SH-SY5Y (cell line): Measurements from ENCODE around the gene CFAP97.
A peak's percentile ranks its signal among the peaks of the same experiment; 100 is the strongest.

Source experiments
- GATA2 ChIP-seq: IDR thresholded peaks from 2 replicates; pipeline ENCODE4 v1.6.1; 2011; ENCODE audit warnings: mild to moderate bottlenecking, low read depth, low read length
- GATA3 ChIP-seq: IDR thresholded peaks from 2 replicates; pipeline ENCODE4 v1.6.1; 2011; ENCODE audit warnings: low read depth, mild to moderate bottlenecking, low read length, moderate library complexity

Gene CFAP97

GRCh38 chr4:185203486-185204237, at the start of gene CFAP97:
CFAP97 (minus strand) TSS chr4:185204000; CDS start chr4:185191196, 12,804 bp downstream.
- no peak for TF ChIP-seq GATA3
- TF ChIP-seq GATA2, result no peak

GRCh38 chr4:185249105-185249504, 45.3 kb upstream of the CFAP97 start:
- no peak for TF ChIP-seq GATA3
- no peak for TF ChIP-seq GATA2

GRCh38 chr4:185248393-185249039, 44.7 kb upstream of the CFAP97 start:
- TF ChIP-seq GATA3 (no peak), GATA2 (no peak)

DNA sequence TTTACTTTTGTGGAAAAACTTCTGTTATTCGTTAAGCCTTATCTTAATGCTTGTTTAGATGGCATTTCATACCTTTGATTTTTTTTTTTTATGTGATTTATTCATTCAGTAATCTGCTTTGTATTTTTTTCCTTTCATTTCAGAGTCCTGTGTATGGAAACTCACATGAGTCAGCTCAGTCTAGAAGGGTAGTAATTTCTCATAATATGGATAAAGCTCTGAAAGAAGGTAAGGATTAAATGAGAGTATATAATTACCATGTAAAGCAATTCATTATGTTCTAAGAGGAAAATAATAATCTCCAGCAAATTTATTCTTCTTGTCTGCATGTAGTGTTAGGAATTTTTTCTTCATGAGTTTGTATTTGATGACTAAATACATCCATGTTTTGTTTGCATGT, 43.4 kb upstream of the CFAP97 start:
- TF ChIP-seq GATA2 (no peak), GATA3 (no peak)

GRCh38 chr4:185246453-185246852, 42.7 kb upstream of the CFAP97 start:
- TF ChIP-seq GATA3, result no peak
- TF ChIP-seq GATA2, result no peak

DNA sequence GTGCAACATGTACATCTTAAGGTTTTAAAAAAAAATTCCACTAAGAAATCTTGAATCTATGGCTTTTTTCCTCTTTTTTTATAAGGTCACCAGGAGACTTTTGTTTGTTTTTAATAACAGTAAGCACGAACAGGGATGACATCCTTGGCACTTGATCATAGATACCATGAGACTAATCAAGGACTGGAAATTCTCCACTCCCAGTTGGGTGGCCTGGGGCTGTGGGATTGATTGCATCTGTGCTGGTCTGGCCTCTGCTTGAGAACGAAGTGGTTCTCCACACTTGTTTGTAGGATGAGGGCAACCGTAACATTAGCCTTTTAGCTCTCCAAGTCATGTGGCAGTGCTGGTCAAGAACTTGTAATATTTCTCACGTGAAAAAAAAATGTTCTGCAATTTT, 41.0 kb upstream of the CFAP97 start:
- TF ChIP-seq GATA2, result peak; percentile 88
- peak; percentile 47 for TF ChIP-seq GATA3

DNA sequence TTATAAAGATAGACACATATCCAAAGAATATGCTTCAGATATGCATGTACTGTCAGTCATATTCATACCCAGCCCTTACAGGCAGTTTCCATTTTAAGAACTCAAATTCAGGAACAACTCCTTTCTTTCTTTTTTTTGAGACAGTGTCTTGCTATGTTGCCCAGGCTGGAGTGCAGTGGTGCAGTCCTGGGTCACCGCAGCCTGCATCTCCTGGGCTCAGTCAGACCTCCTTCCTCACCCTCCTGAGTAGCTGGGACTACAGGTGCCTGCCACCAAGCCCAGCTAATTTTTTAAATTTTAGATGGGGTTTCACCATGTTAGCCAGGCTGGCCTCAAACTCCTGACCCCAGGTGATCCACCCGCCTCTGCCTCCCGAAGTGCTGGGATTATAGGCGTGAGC, 40.1 kb upstream of the CFAP97 start:
- no peak for TF ChIP-seq GATA2
- TF ChIP-seq GATA3, result no peak

DNA sequence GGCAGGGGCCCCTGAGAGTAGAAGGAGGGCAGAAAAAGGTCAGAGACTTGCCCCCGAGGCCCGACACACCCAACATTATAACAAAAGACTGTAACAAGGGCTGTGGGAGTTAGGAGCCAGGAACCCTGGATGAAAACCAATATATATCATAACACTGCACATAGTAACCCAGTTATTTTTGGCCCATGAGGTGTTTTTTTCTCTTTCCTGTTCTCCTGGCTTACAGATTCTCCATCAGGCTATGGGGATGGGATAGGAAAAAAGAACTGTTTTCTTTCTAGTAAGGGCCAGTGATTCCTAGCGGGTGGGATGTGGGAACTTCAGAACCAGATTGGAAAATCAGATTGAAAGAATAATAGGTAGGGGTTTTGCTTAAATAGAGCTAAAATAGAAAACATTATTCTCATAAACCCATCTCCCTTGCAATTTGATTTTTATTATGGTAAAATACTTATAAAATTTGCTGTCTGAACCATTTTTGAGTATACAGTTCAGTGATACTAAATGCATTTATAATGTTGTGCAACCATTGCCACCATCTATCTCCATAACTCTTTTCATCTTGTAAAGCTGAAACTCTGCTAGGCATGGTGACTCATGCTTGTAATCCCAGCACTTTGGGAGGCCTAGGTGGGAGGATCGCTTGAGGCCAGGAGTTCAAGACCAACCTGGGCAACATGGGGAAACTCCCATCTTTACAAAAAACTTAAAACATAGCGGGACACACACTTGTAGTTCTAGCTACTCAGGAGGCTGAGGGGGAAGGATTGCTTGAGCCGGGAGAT, 39.1 kb upstream of the CFAP97 start:
- TF ChIP-seq GATA3 (no peak), GATA2 (no peak)

DNA sequence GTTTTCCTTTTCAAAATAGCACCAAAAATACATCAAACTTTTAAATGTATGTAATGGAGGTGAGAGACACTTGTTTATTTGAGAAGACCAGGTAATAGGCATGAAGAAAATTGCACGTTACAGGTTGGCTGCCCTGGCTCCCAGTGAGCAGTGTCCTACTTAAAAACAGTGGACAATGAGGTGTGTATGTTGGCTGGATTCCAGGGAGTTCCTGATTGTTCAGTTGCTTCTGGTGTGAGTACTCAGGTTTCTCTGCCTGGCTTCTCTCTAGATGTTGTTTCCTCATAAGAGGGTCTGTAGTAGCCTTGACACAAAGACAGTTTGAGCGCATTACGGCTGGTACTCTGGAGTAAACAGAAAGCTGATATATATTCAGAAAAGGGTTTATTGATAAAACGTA, 35.0 kb upstream of the CFAP97 start:
- TF ChIP-seq GATA3 (no peak), GATA2 (no peak)

DNA sequence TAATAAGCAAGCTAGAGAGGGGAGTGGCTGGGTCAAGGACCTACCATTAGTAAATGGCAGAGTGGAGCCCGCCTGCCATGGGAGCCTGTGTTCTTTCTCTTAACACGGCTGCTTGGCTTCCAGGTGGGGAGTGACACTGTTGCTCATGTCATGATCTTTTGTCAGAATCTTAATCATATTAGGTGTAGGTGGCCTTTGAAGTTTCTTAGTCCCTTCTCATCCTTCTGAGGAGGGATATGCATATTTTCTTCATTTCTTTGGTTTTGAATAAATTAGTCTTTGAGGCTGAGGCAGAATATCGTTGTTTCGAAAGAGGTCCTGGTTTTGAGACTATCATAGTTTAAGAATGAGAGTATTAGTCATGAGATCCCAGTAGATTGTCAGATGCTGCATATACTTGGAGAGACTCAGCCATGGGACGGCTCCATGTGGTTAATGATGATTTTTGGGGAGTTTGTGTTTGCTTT, 34.4 kb upstream of the CFAP97 start:
- TF ChIP-seq GATA3 (no peak), GATA2 (no peak)

DNA sequence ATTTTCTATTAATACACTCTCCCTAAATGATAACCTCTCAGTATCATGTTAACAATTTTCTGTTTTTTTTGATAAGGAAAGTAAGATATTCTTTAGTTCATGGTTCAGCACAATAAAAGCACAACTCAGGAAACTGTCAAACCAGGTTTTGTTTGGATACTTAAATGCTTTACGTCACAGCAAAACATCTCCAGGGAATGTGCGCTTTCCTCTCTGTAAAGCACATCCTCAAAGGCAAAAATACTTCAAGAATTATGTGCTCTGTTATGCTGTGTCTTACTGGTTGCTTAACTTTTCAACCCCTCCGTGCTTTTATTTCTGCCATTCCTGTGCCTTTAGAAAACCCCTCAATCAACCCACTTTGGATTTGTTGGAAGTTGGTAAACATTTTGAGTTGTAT, 33.4 kb upstream of the CFAP97 start:
- TF ChIP-seq GATA3, result no peak
- no peak for TF ChIP-seq GATA2

GRCh38 chr4:185235843-185236503, 32.2 kb upstream of the CFAP97 start:
- peak; percentile 54 for TF ChIP-seq GATA2
- TF ChIP-seq GATA3, result no peak

DNA sequence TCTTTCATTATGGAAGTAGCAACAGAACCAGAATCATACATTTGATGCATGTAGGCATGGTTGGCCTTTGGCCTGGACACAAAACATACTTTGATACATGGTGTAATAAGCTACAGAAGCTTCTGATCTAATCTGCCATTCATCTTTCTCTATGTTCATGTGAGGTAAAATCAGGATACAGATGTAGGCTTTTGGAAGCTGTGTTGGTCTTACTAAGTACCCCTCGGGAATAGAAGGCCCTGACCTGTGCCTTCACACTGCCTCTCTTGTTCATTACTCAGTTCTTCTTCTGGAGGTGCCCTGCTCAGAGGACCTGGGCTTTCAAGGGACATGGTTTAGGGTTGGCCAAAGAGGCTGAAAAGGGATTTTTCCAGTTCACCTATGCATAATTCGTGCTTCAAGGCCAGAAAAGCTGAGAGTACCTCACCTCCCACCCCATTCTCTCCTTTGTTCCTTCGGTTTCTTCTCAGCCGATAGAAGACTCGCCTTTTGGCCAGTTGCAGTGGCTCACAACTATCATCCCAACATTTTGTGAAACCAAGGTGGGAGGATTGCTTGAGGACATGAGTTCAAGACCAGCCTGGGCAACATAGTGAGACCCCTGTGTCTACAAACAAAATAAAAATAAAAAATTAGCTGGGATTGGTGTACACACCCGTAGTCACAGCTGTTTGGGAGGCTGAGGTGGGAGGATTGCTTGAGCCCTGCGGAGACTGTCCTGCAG, 31.5 kb upstream of the CFAP97 start:
- no peak; the same call in 1 of the 2 replicates for TF ChIP-seq GATA2
- no peak for TF ChIP-seq GATA3
